Motor neuron (in vitro differentiated cells): ENCODE results near the gene TIGD3. TPM values are rescaled to one million over a fixed set of nuclear protein-coding genes. Genes with fewer than 3 reads are reported as not detected.

ENCODE experiments used
- ATAC-seq, 8 experiments: fragments of 200-7000 bp; cut with Tn5 transposase; replicated peaks in 6 of 8; 2 replicates each; pipeline ENCODE4 v1.8.0; 2021; ENCODE audit warnings: mild to moderate bottlenecking in 8 of 8, moderate library complexity in 8 of 8
- H3K27ac ChIP-seq, 2 donors: fragments of 250-450 bp; sonication (Bioruptor Pico); 2 replicates each; pipeline ENCODE4 v1.9.0; 2021; ENCODE audit warnings: antibody characterized with exemption in 2 of 2, mild to moderate bottlenecking in 2 of 2, moderate library complexity in 1 of 2
- H3K4me1 ChIP-seq, 2 donors: fragments of 250-450 bp; sonication (Bioruptor Pico); replicated peaks in 1 of 2; 2 replicates each; pipeline ENCODE4 v1.6.1; 2021; ENCODE audit warnings: antibody characterized with exemption in 2 of 2, mild to moderate bottlenecking in 2 of 2, moderate library complexity in 1 of 2
- H3K4me3 ChIP-seq, 5 donors: fragments of 250-450 bp; sonication (Bioruptor Pico); 2 replicates each; pipeline ENCODE4 v1.9.0; 2021; ENCODE audit warnings: antibody characterized with exemption in 5 of 5, mild to moderate bottlenecking in 5 of 5, moderate library complexity in 4 of 5
- WGBS, 10 experiments: fragments of 450-650 bp; shearing (Covaris generic); methylation state at CpG; one replicate each; pipeline ENCODE4 v1.0.0; 2022; 5-methylcytosine and 5-hydroxymethylcytosine counted together
- in situ Hi-C, 9 experiments: fragments of 400-800 bp; cut with MboI; loops; one replicate each; pipeline ENCODE4 v1.15.0; 2021; ENCODE audit warnings: low sequenced_read_pairs in 9 of 9, low pct_unique_long_range_greater_than_20kb in 2 of 9; ENCODE audit not compliant: unreplicated experiment in 9 of 9
- total RNA-seq, 8 experiments: library from RNA; unstranded; fragments of 300-600 nt; gene quantifications; 2 replicates each; pipeline versions ENCODE4 v1.2.3 to v1.2.4, GENCODE V29; 2022

TIGD3 gene
- total RNA-seq, 8 experiments from 2014 or later, result 0.28 to 5.8 (median 4.2) TPM; not detected in 1

- no peak for ATAC-seq
- Histone ChIP-seq H3K27ac (no peak overlapping the region), H3K4me1 (no peaks in the 10 kb centered on the region), H3K4me3 (no peak overlapping the region)
- 84% methylated on average over 10 of the region's 13 CpGs; no CpG with 5 or more reads in 9 of the 10 experiments for WGBS, 10 experiments
- in situ Hi-C loops, result no loop called here
Observed at GRCh38 chr11:65399249-65399648, 44.7 kb downstream of the TIGD3 start.

- 87 to 100% (median 90%) methylated on average over 1 to 8 of the region's 10 CpGs; no CpG with 5 or more reads in 7 of the 10 experiments for WGBS, 10 experiments
- ATAC-seq, result peak in 1 of 8 experiments; percentile 4
- Histone ChIP-seq H3K4me3 (no peak overlapping the region), H3K27ac (no peak overlapping the region), H3K4me1 (no peaks in the 10 kb centered on the region)
- in situ Hi-C loops, result loop anchor here in 3 of 9 experiments (25.0 kb wide), 1 partner anchor 112 kb away; no protein-coding TSS in a partner anchor
Observed at GRCh38 chr11:65399845-65400244, 45.3 kb downstream of the TIGD3 start.

GRCh38 chr11:65400307-65401072, 45.9 kb downstream of the TIGD3 start:
- Histone ChIP-seq H3K4me3 (no peak overlapping the region), H3K4me1 (no peaks in the 10 kb centered on the region), H3K27ac (no peak overlapping the region)
- in situ Hi-C loops, result loop anchor here in 3 of 9 experiments (25.0 kb wide), 1 partner anchor 112 kb away; no protein-coding TSS in a partner anchor
- WGBS, 10 experiments, result 60 to 100% (median 97%) methylated on average over 1 to 6 of the region's 17 CpGs; no CpG with 5 or more reads in 6 of the 10 experiments
- no peak for ATAC-seq

- H3K27ac ChIP-seq, result no peak overlapping the region
- no peaks in the 10 kb centered on the region for H3K4me1 ChIP-seq
- ATAC-seq, result no peak
- 0 to 100% (median 50%) methylated on average over 1 to 2 of the region's 16 CpGs; no CpG with 5 or more reads in 7 of the 10 experiments for WGBS, 10 experiments
- in situ Hi-C loops, result loop anchor here in 3 of 9 experiments (25.0 kb wide), 1 partner anchor 111 kb away; no protein-coding TSS in a partner anchor
- H3K4me3 ChIP-seq, result no peak overlapping the region
Observed at GRCh38 chr11:65401073-65401802, 46.7 kb downstream of the TIGD3 start.

GRCh38 chr11:65401803-65402248, 47.3 kb downstream of the TIGD3 start:
- 80 to 96% (median 88%) methylated on average over 1 to 10 of the region's 10 CpGs for WGBS, 10 experiments
- Histone ChIP-seq H3K4me3 (no peak overlapping the region), H3K4me1 (no peaks in the 10 kb centered on the region), H3K27ac (no peak overlapping the region)
- in situ Hi-C loops, result loop anchor here in 3 of 9 experiments (25.0 kb wide), 1 partner anchor 110 kb away; no protein-coding TSS in a partner anchor
- no peak for ATAC-seq

- 48 to 100% (median 91%) methylated on average over 2 of the region's 2 CpGs; no CpG with 5 or more reads in 2 of the 10 experiments for WGBS, 10 experiments
- H3K27ac ChIP-seq, result no peak overlapping the region
- no peaks in the 10 kb centered on the region for H3K4me1 ChIP-seq
- ATAC-seq, result no peak
- in situ Hi-C loops, result loop anchor here in 3 of 9 experiments (25.0 kb wide), 1 partner anchor 110 kb away; no protein-coding TSS in a partner anchor
- no peak overlapping the region for H3K4me3 ChIP-seq
Observed at GRCh38 chr11:65402790-65403189, 48.2 kb downstream of the TIGD3 start.

- Histone ChIP-seq H3K27ac (no peak overlapping the region), H3K4me3 (no peak overlapping the region), H3K4me1 (peaks cover 0 to 2% of the 10 kb centered on the region in 2 donors)
- ATAC-seq, result no peak
- in situ Hi-C loops, result loop anchor here in 3 of 9 experiments (25.0 kb wide), 1 partner anchor 109 kb away; no protein-coding TSS in a partner anchor
- 80 to 100% (median 91%) methylated on average over 1 to 7 of the region's 12 CpGs; no CpG with 5 or more reads in 5 of the 10 experiments for WGBS, 10 experiments
Observed at GRCh38 chr11:65403607-65404121, 49.1 kb downstream of the TIGD3 start.

- Histone ChIP-seq H3K4me1 (peaks cover 0 to 2% of the 10 kb centered on the region in 2 donors), H3K27ac (no peak overlapping the region), H3K4me3 (no peak overlapping the region)
- in situ Hi-C loops, result loop anchor here in 3 of 9 experiments (25.0 kb wide), 1 partner anchor 108 kb away; no protein-coding TSS in a partner anchor
- ATAC-seq, result no peak
- WGBS, 10 experiments, result 20% methylated on average over 1 of the region's 13 CpGs; no CpG with 5 or more reads in 9 of the 10 experiments
Observed at GRCh38 chr11:65404210-65404609, 49.7 kb downstream of the TIGD3 start.

GRCh38 chr11:65404638-65405339, 50.2 kb downstream of the TIGD3 start:
- ATAC-seq, result no peak
- Histone ChIP-seq H3K4me3 (no peak overlapping the region), H3K27ac (no peak overlapping the region), H3K4me1 (peaks cover 0 to 2% of the 10 kb centered on the region in 2 donors)
- WGBS, 10 experiments, result 73 to 100% (median 91%) methylated on average over 1 to 3 of the region's 24 CpGs; no CpG with 5 or more reads in 4 of the 10 experiments
- in situ Hi-C loops, result loop anchor here in 3 of 9 experiments (25.0 kb wide), 1 partner anchor 108 kb away; no protein-coding TSS in a partner anchor

Other genes with a start within 250 kb of the TIGD3 start
- gene TM7SF2, start 242.9 kb upstream of the TIGD3 start, total RNA-seq, result 10 to 100 TPM; 31.4 to 86.3 (median 45.9) TPM
- gene ZNHIT2, start 237.1 kb upstream of the TIGD3 start, total RNA-seq, result 10 to 100 TPM in 7 of 8 experiments, 1 to 10 TPM in 1; 8.4 to 18.4 (median 13.3) TPM
- gene FAU, start 232.6 kb upstream of the TIGD3 start, total RNA-seq, result 1,000 to 10,000 TPM in 7 of 8 experiments, 100 to 1,000 TPM in 1; 848 to 1,834 (median 1,237) TPM
- gene MRPL49, start 232.4 kb upstream of the TIGD3 start, total RNA-seq, result 10 to 100 TPM; 43.2 to 75.9 (median 52.0) TPM
- 10 to 100 TPM; 11.0 to 26.5 (median 18.1) TPM for gene SYVN1, start 220.2 kb upstream of the TIGD3 start, total RNA-seq
- gene SPDYC, start 184.5 kb upstream of the TIGD3 start, total RNA-seq, result under 1 TPM in 1 of 8 experiments, not detected in 7; 0.28 TPM
- 10 to 100 TPM; 32.0 to 79.8 (median 45.3) TPM for gene CAPN1, start 172.8 kb upstream of the TIGD3 start, total RNA-seq
- 10 to 100 TPM in 3 of 8 experiments, 1 to 10 TPM in 5; 2.9 to 22.0 (median 6.0) TPM for gene POLA2, start 92.8 kb upstream of the TIGD3 start, total RNA-seq
- 10 to 100 TPM in 2 of 8 experiments, 1 to 10 TPM in 6; 4.0 to 14.1 (median 5.8) TPM for gene CDC42EP2, start 39.9 kb upstream of the TIGD3 start, total RNA-seq
- gene DPF2, start 20.9 kb upstream of the TIGD3 start, total RNA-seq, result 10 to 100 TPM; 32.0 to 56.1 (median 44.1) TPM
- 10 to 100 TPM in 1 of 8 experiments, 1 to 10 TPM in 4, under 1 TPM in 3; 0.11 to 10.0 (median 1.9) TPM for gene SLC25A45, start 27.9 kb downstream of the TIGD3 start, total RNA-seq
- 10 to 100 TPM in 4 of 8 experiments, 1 to 10 TPM in 4; 3.1 to 28.2 (median 11.0) TPM for gene FRMD8, start 31.9 kb downstream of the TIGD3 start, total RNA-seq
- 1,000 to 10,000 TPM in 2 of 8 experiments, 100 to 1,000 TPM in 1, 10 to 100 TPM in 5; 10.9 to 1,983 (median 59.7) TPM for gene NEAT1, start 68.0 kb downstream of the TIGD3 start, total RNA-seq
- gene MALAT1, start 144.3 kb downstream of the TIGD3 start, total RNA-seq, result over 10,000 TPM in 4 of 8 experiments, 1,000 to 10,000 TPM in 4; 4,364 to 49,781 (median 11,043) TPM
- gene SCYL1, start 170.3 kb downstream of the TIGD3 start, total RNA-seq, result 100 to 1,000 TPM in 1 of 8 experiments, 10 to 100 TPM in 7; 39.2 to 119 (median 57.7) TPM
- gene LTBP3, start 203.6 kb downstream of the TIGD3 start, total RNA-seq, result 10 to 100 TPM in 4 of 8 experiments, 1 to 10 TPM in 4; 1.5 to 69.9 (median 25.5) TPM
- 10 to 100 TPM; 37.4 to 74.2 (median 55.0) TPM for gene ZNRD2, start 215.7 kb downstream of the TIGD3 start, total RNA-seq
- 10 to 100 TPM; 18.6 to 63.4 (median 28.8) TPM for gene FAM89B, start 217.8 kb downstream of the TIGD3 start, total RNA-seq
- gene EHBP1L1, start 221.3 kb downstream of the TIGD3 start, total RNA-seq, result 10 to 100 TPM in 3 of 8 experiments, 1 to 10 TPM in 5; 1.5 to 44.6 (median 5.5) TPM
- gene KCNK7, start 241.0 kb downstream of the TIGD3 start, total RNA-seq, result 1 to 10 TPM in 2 of 8 experiments, under 1 TPM in 5, not detected in 1; 0.18 to 1.9 (median 0.38) TPM